Measurements from ENCODE around the gene TENM3. TPM values are rescaled to one million over a fixed set of nuclear protein-coding genes. Genes with fewer than 3 reads are reported as not detected.

The TENM3 gene
- total RNA-seq, 2 experiments from 2014 or later, result not detected

DNA sequence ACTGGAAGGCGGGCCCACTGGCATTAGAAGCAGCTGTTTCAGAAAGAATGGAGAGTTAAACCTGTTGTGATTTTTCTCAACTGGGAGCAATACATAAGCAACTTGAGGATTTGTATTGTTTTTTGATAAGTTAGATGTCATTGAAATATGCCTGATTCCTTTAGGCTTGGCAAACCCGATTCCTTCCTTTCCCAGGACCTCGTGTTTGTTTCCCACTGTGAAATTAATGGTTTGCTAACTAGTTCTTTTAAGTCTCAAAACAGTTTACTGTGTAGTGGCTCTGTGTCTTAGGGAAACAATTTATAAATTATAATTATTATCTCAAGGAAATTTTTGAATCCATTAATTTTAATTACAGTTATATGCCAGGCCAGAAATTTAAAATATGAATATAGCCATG is 456.0 kb downstream of the TENM3 start:
- no peak for DNase-seq
- H3K4me1 Mint-ChIP-seq (ENCODE audit: low read depth), result no peaks in the 10 kb centered on the region
- H3K27me3 Mint-ChIP-seq, result peaks cover 6% of the 10 kb centered on the region
- intact Hi-C loops (cut with micrococcal nuclease), result no loop called here
- no peak for ATAC-seq
- no peaks in the 10 kb centered on the region for H3K36me3 Mint-ChIP-seq (ENCODE audit: low read depth)
- CTCF ChIA-PET, result no interaction called here
- H3K9me3 Mint-ChIP-seq, result no peaks in the 10 kb centered on the region
- no peak overlapping the region for H3K4me3 Mint-ChIP-seq
- TF ChIP-seq, protein P1, sequence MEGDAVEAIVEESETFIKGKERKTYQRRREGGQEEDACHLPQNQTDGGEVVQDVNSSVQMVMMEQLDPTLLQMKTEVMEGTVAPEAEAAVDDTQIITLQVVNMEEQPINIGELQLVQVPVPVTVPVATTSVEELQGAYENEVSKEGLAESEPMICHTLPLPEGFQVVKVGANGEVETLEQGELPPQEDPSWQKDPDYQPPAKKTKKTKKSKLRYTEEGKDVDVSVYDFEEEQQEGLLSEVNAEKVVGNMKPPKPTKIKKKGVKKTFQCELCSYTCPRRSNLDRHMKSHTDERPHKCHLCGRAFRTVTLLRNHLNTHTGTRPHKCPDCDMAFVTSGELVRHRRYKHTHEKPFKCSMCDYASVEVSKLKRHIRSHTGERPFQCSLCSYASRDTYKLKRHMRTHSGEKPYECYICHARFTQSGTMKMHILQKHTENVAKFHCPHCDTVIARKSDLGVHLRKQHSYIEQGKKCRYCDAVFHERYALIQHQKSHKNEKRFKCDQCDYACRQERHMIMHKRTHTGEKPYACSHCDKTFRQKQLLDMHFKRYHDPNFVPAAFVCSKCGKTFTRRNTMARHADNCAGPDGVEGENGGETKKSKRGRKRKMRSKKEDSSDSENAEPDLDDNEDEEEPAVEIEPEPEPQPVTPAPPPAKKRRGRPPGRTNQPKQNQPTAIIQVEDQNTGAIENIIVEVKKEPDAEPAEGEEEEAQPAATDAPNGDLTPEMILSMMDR (IDR thresholded peaks at IDR 0.05), result no peak
- H3K27ac Mint-ChIP-seq, result no peak overlapping the region
- POLR2A ChIA-PET, result interaction anchor here (0.5 kb wide), 1 partner anchor 408 kb away, joined by 4 read pairs; no protein-coding TSS in a partner anchor

DNA sequence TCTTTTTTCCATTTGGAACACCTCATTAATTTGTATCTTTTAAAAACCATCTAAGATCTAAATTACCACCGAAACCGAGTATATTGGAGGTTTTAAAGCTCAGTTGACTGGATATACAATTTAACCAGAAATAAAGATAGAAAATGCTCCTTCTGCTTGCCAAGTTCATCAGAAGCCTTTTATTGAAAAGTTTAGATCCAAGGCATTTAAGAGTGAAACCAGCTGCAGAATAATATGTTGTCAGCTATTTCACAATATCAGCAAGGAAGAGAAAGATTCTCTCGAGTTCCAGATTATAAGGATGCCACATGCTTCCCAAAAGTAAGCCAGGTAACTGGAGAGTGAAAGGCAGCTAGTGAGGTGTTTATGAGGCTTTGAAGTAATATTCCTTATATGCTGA is 456.6 kb downstream of the TENM3 start:
- DNase-seq (no peak), ATAC-seq (no peak)
- H3K9me3 Mint-ChIP-seq, result no peaks in the 10 kb centered on the region
- H3K27ac Mint-ChIP-seq, result no peak overlapping the region
- TF ChIP-seq, protein P1 (IDR thresholded peaks at IDR 0.05), result no peak
- ChIA-PET CTCF (no interaction called here), POLR2A (interaction anchor here (0.5 kb wide), 1 partner anchor 407 kb away, joined by 4 read pairs; no protein-coding TSS in a partner anchor)
- no peaks in the 10 kb centered on the region for H3K36me3 Mint-ChIP-seq (ENCODE audit: low read depth)
- no peaks in the 10 kb centered on the region for H3K4me1 Mint-ChIP-seq (ENCODE audit: low read depth)
- peaks cover 6% of the 10 kb centered on the region for H3K27me3 Mint-ChIP-seq
- no peak overlapping the region for H3K4me3 Mint-ChIP-seq
- intact Hi-C loops (cut with micrococcal nuclease), result no loop called here

DNA sequence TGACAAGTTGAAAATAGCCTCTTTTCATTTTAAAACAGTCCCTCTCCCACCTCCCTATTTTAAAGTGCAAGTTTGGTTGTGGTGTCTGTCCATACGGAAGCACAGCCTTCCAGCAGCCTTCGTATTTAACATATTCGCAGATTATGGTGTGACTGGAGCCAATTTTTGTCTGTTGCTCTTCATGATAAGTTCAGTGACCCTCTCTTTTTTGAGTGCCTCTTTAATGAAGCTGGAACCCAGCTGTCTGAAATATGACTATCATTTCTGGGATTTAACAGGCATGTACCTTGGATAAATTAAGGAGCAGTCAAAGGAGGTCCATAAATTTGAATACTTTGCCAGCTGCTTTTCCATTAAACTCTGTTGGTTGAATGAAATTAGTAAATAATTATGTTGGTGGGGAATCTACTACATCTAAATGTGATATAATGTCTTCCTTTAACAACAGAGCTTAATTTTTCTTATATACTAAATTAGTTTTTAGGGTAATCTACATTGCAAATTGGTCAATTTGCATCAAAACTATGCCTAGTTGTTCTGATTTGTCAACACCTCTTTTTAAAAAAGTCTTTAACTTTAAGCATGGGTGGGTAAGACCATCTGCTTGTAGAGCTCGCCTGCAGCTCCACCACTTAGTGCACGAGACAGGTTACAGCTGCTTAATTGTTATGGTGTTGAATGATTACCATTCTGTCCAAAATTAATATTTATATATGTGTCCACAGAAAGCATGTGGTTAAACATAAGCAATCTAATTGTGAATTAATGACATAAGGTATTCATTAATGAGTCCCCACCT is 457.4 kb downstream of the TENM3 start:
- Mint-ChIP-seq H3K9me3 (no peaks in the 10 kb centered on the region), H3K4me1 (ENCODE audit: low read depth) (no peaks in the 10 kb centered on the region), H3K4me3 (no peak overlapping the region), H3K27ac (no peak overlapping the region), H3K36me3 (ENCODE audit: low read depth) (no peaks in the 10 kb centered on the region), H3K27me3 (peaks cover 3% of the 10 kb centered on the region)
- DNase-seq (no peak), ATAC-seq (no peak)
- CTCF ChIA-PET, result no interaction called here
- TF ChIP-seq, protein P1 (IDR thresholded peaks at IDR 0.05), result no peak
- POLR2A ChIA-PET, result interaction anchor here (0.6 kb wide), 1 partner anchor 311 kb away, joined by 3 read pairs; no protein-coding TSS in a partner anchor
- intact Hi-C loops (cut with micrococcal nuclease), result no loop called here

DNA sequence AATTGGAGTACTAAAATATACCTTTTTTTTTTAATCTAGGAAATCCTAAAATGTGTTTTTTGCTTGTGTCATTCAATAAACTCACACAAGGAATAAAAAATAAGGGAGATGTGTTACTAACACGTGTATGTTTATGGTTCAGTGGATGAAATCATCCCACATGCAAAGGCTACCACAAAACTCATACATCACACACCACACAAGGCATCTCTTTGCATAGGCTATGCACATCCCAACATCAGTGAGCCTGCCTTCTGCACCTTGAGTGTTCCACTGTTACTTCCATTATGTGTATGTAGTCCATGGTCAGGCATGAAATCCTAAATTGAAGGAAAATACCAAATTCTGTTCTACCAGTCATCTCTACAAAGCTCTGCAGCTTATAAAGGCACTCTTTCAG is 460.9 kb downstream of the TENM3 start:
- Mint-ChIP-seq H3K36me3 (ENCODE audit: low read depth) (no peaks in the 10 kb centered on the region), H3K4me3 (no peak overlapping the region), H3K27me3 (peaks cover 3% of the 10 kb centered on the region), H3K4me1 (ENCODE audit: low read depth) (no peaks in the 10 kb centered on the region), H3K9me3 (no peaks in the 10 kb centered on the region), H3K27ac (no peak overlapping the region)
- TF ChIP-seq, protein P1 (IDR thresholded peaks at IDR 0.05), result no peak
- ChIA-PET POLR2A (no interaction called here), CTCF (no interaction called here)
- ATAC-seq, result no peak
- intact Hi-C loops (cut with micrococcal nuclease), result no loop called here
- no peak for DNase-seq

DNA sequence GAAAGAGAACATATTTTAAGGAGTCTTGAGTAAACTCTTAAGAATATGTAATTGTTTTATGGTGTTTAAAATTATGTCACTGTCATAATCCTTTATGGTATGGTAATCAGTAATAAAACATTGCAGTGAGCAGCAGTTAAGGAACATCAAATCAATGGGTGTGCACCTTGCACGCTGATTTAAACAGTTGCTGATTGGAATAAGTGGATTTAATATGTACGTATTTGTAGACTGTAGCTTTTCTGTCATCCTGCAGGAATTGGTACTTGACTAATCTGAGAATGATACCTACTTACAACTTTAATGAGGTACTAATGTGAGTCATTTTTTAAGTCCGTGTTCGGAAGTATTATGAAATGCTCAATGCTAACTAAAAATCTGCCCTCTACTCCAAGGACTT is 461.7 kb downstream of the TENM3 start:
- POLR2A ChIA-PET, result no interaction called here
- H3K27me3 Mint-ChIP-seq, result peaks cover 3% of the 10 kb centered on the region
- intact Hi-C loops (cut with micrococcal nuclease), result no loop called here
- no peak overlapping the region for H3K4me3 Mint-ChIP-seq
- no peaks in the 10 kb centered on the region for H3K36me3 Mint-ChIP-seq (ENCODE audit: low read depth)
- no peak for ATAC-seq
- H3K4me1 Mint-ChIP-seq (ENCODE audit: low read depth), result no peaks in the 10 kb centered on the region
- CTCF ChIA-PET, result no interaction called here
- TF ChIP-seq, protein P1 (IDR thresholded peaks at IDR 0.05), result no peak
- DNase-seq, result no peak
- no peak overlapping the region for H3K27ac Mint-ChIP-seq
- H3K9me3 Mint-ChIP-seq, result no peaks in the 10 kb centered on the region

Measured in activated CD8-positive, alpha-beta T cell treated with anti-CD3 and anti-CD28 coated beads for 36 hours (primary cell).